Keratinocyte (primary cell): ENCODE measurements around the gene CDK2AP2. TPM values are rescaled to one million over a fixed set of nuclear protein-coding genes. Genes with fewer than 3 reads are reported as not detected.

Source experiments
- DNase-seq: peaks from one replicate; pipeline ENCODE4 v3.0.0-alpha.2; 2011; ENCODE audit warnings: low read depth, missing footprints, low spot score
- FAIRE-seq: peaks from 2 replicates; lab custom pipeline; 2011; peaks lifted over from hg19 to GRCh38; lab: Jason Lieb, UNC
- H2AFZ ChIP-seq: 2 replicates; pipeline ENCODE4 v1.6.0; 2012; ENCODE audit warnings: low read length, control low read depth, inconsistent platforms; ENCODE audit not compliant: control insufficient read depth
- H3K27ac ChIP-seq: 2 replicates; pipeline ENCODE4 v1.5.1; 2011; ENCODE audit warnings: low read length; ENCODE audit not compliant: control insufficient read depth, insufficient read depth
- H3K27me3 ChIP-seq: 3 replicates; pipeline ENCODE4 v1.6.0; 2011; ENCODE audit warnings: low read length; ENCODE audit not compliant: control insufficient read depth, insufficient read depth; ENCODE audit errors: extremely low read depth
- H3K36me3 ChIP-seq, 2 experiments: 2 replicates in 1 of 2; 3 replicates in 1 of 2; pipeline ENCODE4 v1.5.1; 2011; ENCODE audit warnings: low read length in 2 of 2, mild to moderate bottlenecking in 1 of 2; ENCODE audit not compliant: control insufficient read depth in 2 of 2, insufficient read depth in 2 of 2; ENCODE audit errors: extremely low read depth in 1 of 2
- H3K4me1 ChIP-seq: 3 replicates; pipeline ENCODE4 v1.5.1; 2011; ENCODE audit warnings: low read length; ENCODE audit not compliant: control insufficient read depth, insufficient read depth; ENCODE audit errors: extremely low read depth
- H3K4me2 ChIP-seq: 3 replicates; pipeline ENCODE4 v1.6.0; 2011; ENCODE audit warnings: low read depth, low read length; ENCODE audit not compliant: control insufficient read depth, insufficient read depth; ENCODE audit errors: extremely low read depth
- H3K4me3 ChIP-seq, 3 experiments: fragments of 200-600 bp in 1 of 3; sonication (generic) in 1 of 3; 2 replicates in 2 of 3; 3 replicates in 1 of 3; pipeline ENCODE4 v1.5.1; 2011 to 2016; ENCODE audit warnings: low read length in 3 of 3, mild to moderate bottlenecking in 3 of 3, control low read depth in 2 of 3, inconsistent platforms in 1 of 3, low read depth in 1 of 3, mixed read lengths in 1 of 3, mixed run types in 1 of 3, moderate library complexity in 1 of 3; ENCODE audit not compliant: control insufficient read depth in 2 of 3, insufficient read depth in 2 of 3; ENCODE audit errors: extremely low read depth in 1 of 3
- H3K79me2 ChIP-seq: 2 replicates; pipeline ENCODE4 v1.6.0; 2012; ENCODE audit warnings: low read length; ENCODE audit not compliant: control insufficient read depth, insufficient read depth
- H3K9ac ChIP-seq: 3 replicates; pipeline ENCODE4 v1.6.0; 2011; ENCODE audit warnings: low read length; ENCODE audit not compliant: control insufficient read depth, insufficient read depth; ENCODE audit errors: extremely low read depth
- H3K9me1 ChIP-seq: 3 replicates; pipeline ENCODE4 v1.6.0; 2011; ENCODE audit warnings: low read length; ENCODE audit not compliant: control insufficient read depth, insufficient read depth; ENCODE audit errors: extremely low read depth
- H3K9me3 ChIP-seq: 2 replicates; pipeline ENCODE4 v1.5.1; 2012; ENCODE audit warnings: low read depth, low read length; ENCODE audit not compliant: control insufficient read depth
- H4K20me1 ChIP-seq: 3 replicates; pipeline ENCODE4 v1.6.0; 2011; ENCODE audit warnings: low read length; ENCODE audit not compliant: control insufficient read depth, insufficient read depth; ENCODE audit errors: extremely low read depth
- EZH2 ChIP-seq: IDR thresholded peaks from one replicate; pipeline ENCODE4 v1.6.1; 2012; ENCODE audit warnings: inconsistent platforms, mild to moderate bottlenecking, low read length, moderate library complexity
- dilution Hi-C: fragments of 300-500 bp; cut with MboI; formaldehyde crosslinking; loops from one replicate; pipeline ENCODE4 v1.7.0; 2020; ENCODE audit warnings: low sequenced_read_pairs; ENCODE audit not compliant: extremely low pct_ligation_motif_present
- polyA plus RNA-seq, 5 experiments: library from polyadenylated mRNA; depleted of rRNA in 3 of 5; stranded (reverse) in 3 of 5; stranded (forward) in 1 of 5; unstranded in 1 of 5; fragments of >200 nt; gene quantifications; 1 replicate in 1 of 5; 2 replicates in 3 of 5; 3 replicates in 1 of 5; pipeline versions ENCODE4 v1.2.1 to v1.2.3, GENCODE V29; 2011 to 2012; ENCODE audit warnings: missing spikeins in 2 of 5, low read depth in 1 of 5, low replicate concordance in 1 of 5
- TF ChIP-seq, protein P1 (sequence below), 3 experiments: IDR thresholded peaks in 1 of 3; conservative IDR thresholded peaks in 1 of 3; optimal IDR thresholded peaks in 1 of 3; 2 replicates in 2 of 3; 3 replicates in 1 of 3; pipeline versions ENCODE3 to v1.5.1; 2011; ENCODE audit warnings: low read length in 3 of 3, mild to moderate bottlenecking in 3 of 3, moderate library complexity in 2 of 3, control low read depth in 1 of 3, inconsistent platforms in 1 of 3; ENCODE audit not compliant: insufficient read depth in 2 of 3; ENCODE audit errors: extremely low read depth in 1 of 3

The CDK2AP2 gene
- polyA plus RNA-seq, 1 donor (not counting 4 experiments of a cell fraction or from before 2014, with no cell fraction given) = 9.7 TPM

DNA sequence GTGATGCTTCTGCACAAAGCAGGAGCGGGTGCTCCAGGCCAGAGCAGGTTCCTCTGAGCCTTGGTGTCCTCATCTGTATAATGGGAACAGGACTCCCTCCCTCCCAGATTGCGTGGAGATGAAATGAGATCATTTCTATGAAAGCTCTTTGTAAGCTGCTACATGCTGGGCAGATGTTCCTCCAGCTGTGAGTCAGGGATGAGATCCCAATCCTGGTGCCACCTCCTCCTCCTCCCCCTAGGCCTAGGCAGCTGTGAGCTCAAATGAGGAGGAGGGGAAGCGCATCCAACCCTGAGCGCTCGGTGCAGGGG lies 22.3 kb upstream of the CDK2AP2 start:
- no peak overlapping the region for H2AFZ ChIP-seq
- no peak overlapping the region for H3K27ac ChIP-seq
- FAIRE-seq = no peak
- H3K27me3 ChIP-seq = no peaks in the 10 kb centered on the region
- H4K20me1 ChIP-seq = no peaks in the 10 kb centered on the region
- H3K36me3 ChIP-seq = no peaks in the 10 kb centered on the region
- H3K79me2 ChIP-seq = no peaks in the 10 kb centered on the region
- DNase-seq = no peak
- H3K4me2 ChIP-seq = no peak overlapping the region
- TF ChIP-seq, protein P1, sequence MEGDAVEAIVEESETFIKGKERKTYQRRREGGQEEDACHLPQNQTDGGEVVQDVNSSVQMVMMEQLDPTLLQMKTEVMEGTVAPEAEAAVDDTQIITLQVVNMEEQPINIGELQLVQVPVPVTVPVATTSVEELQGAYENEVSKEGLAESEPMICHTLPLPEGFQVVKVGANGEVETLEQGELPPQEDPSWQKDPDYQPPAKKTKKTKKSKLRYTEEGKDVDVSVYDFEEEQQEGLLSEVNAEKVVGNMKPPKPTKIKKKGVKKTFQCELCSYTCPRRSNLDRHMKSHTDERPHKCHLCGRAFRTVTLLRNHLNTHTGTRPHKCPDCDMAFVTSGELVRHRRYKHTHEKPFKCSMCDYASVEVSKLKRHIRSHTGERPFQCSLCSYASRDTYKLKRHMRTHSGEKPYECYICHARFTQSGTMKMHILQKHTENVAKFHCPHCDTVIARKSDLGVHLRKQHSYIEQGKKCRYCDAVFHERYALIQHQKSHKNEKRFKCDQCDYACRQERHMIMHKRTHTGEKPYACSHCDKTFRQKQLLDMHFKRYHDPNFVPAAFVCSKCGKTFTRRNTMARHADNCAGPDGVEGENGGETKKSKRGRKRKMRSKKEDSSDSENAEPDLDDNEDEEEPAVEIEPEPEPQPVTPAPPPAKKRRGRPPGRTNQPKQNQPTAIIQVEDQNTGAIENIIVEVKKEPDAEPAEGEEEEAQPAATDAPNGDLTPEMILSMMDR (optimal IDR thresholded peaks at IDR 0.05 in 1 of 3, IDR thresholded peaks at IDR 0.05 in 1 of 3, conservative IDR thresholded peaks at IDR 0.05 in 1 of 3; ENCODE audit: extremely low read depth in 1 of 3, insufficient read depth in 2 of 3, low read length in 3 of 3) = no peak
- no peak for TF ChIP-seq EZH2
- no peak overlapping the region for H3K9ac ChIP-seq
- H3K4me3 ChIP-seq = no peak overlapping the region
- no peaks in the 10 kb centered on the region for H3K4me1 ChIP-seq
- H3K9me1 ChIP-seq = no peaks in the 10 kb centered on the region
- dilution Hi-C loops = no loop called here
- peaks cover 7% of the 10 kb centered on the region for H3K9me3 ChIP-seq

DNA sequence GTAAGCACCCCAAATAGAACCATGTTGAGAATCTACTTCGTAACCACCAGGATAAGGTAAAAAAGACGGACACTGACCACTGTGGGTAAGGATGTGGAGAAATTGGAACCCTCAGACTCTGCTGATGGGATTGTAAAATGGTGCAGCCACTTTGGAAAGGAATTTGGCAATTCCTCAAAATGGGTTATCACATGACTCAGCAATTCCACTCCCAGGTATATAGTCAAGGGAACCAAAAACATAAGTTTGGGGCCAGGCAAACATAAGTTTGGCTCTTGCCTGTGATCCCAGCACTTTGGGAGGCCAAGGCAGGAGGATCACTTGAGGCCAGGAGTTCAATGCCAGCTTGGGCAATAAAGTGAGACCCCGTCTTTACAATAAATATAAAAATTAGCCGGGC lies 20.4 kb upstream of the CDK2AP2 start:
- Histone ChIP-seq H3K9me1 (no peaks in the 10 kb centered on the region), H2AFZ (no peak overlapping the region), H4K20me1 (no peaks in the 10 kb centered on the region), H3K4me3 (no peak overlapping the region), H3K27me3 (no peaks in the 10 kb centered on the region), H3K9ac (no peak overlapping the region), H3K9me3 (peaks cover 2% of the 10 kb centered on the region), H3K4me2 (no peak overlapping the region), H3K79me2 (no peaks in the 10 kb centered on the region), H3K27ac (no peak overlapping the region), H3K4me1 (no peaks in the 10 kb centered on the region), H3K36me3 (no peaks in the 10 kb centered on the region)
- no peak for TF ChIP-seq EZH2
- TF ChIP-seq, protein P1 (optimal IDR thresholded peaks at IDR 0.05 in 1 of 3, IDR thresholded peaks at IDR 0.05 in 1 of 3, conservative IDR thresholded peaks at IDR 0.05 in 1 of 3; ENCODE audit: extremely low read depth in 1 of 3, insufficient read depth in 2 of 3, low read length in 3 of 3) = no peak
- dilution Hi-C loops = no loop called here
- no peak for DNase-seq
- FAIRE-seq = no peak
